ENCODE results near the gene CST7.

CST7 gene, protein sequence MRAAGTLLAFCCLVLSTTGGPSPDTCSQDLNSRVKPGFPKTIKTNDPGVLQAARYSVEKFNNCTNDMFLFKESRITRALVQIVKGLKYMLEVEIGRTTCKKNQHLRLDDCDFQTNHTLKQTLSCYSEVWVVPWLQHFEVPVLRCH

DNA sequence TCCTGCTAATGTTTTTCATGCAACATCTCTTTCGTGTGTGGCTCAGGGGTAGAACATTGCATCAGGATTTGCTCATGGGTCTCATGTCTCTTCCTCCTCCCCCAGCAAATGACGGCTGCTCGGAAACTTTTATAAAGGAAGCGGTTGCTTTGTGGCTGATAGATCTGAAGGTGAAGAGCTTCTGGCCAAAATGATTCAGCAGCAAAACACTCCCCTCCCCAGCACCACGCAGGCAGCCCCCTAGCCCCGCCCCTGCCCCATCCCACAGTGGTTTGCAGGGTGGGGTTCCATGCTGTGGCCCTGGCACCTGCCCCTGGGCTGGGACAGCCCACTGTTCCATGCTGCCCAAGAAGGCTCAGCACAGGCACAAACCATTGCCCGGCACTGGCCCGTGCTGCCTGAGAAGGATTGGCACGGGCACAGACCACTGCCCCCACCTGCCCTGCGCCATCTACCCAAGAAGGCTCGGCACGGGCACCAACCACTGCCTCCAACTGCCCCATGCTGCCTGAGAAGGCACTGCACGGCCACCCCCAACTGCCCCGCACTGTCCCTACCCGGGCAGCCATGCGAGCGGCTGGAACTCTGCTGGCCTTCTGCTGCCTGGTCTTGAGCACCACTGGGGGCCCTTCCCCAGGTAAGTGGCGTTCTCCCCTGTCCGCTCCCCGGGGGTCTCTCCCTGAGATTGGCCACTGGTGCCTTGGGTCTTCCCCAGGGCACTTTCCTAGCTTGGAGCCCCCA, at the start of gene CST7:
CST7 (plus strand) TSS at position 331 of the 741 bp plus-strand sequence; CDS start at position 568, 237 bp downstream.
- H3K4me3 ChIP-seq (ENCODE audit: low read depth, low read length), result no peak within 1 kb of the TSS
- TF ChIP-seq, protein P1, sequence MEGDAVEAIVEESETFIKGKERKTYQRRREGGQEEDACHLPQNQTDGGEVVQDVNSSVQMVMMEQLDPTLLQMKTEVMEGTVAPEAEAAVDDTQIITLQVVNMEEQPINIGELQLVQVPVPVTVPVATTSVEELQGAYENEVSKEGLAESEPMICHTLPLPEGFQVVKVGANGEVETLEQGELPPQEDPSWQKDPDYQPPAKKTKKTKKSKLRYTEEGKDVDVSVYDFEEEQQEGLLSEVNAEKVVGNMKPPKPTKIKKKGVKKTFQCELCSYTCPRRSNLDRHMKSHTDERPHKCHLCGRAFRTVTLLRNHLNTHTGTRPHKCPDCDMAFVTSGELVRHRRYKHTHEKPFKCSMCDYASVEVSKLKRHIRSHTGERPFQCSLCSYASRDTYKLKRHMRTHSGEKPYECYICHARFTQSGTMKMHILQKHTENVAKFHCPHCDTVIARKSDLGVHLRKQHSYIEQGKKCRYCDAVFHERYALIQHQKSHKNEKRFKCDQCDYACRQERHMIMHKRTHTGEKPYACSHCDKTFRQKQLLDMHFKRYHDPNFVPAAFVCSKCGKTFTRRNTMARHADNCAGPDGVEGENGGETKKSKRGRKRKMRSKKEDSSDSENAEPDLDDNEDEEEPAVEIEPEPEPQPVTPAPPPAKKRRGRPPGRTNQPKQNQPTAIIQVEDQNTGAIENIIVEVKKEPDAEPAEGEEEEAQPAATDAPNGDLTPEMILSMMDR (IDR thresholded peaks at IDR 0.05; ENCODE audit: low read depth, low read length), result no peak

DNA sequence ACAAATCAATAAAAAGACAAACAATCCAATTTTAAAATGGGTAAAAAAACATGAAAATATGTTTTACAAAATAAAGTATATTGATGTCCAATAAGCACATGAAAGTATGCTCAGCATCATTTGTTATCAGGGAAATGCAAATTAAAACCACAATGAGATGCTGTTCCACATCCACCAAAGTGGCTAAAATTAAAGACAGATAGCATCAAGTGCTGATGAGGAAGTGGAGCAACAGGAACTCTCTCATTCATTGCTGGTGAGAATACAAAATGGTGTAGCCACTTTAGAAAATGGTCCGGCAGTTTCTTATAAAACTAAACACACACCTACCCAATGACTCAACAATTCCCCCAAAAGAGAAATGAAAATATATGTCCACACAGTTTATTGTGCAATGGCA, 42.3 kb upstream of the CST7 start:
- TF ChIP-seq, protein P1 (IDR thresholded peaks at IDR 0.05; ENCODE audit: low read depth, low read length), result no peak
- no peak overlapping the region for H3K4me3 ChIP-seq (ENCODE audit: low read depth, low read length)

DNA sequence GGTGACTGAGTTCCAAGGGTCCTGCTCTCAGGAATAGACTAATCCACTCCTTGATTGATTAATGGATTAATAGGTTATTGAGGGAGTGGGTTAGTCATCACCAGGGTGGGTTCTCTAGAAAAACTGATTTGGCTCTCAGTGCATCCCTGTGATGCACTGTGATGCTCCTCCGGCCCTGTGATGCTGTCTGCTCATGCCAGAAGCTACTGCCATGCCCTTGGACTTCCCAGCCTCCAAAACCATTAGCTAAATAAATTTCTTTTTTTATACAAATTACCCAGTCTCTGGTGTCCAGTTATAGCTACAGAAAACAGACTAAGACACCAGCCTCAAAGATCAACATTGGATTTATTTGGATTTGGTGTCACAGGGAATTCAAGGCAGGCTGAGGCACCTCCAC, 40.4 kb upstream of the CST7 start:
- TF ChIP-seq, protein P1 (IDR thresholded peaks at IDR 0.05; ENCODE audit: low read depth, low read length), result no peak
- H3K4me3 ChIP-seq (ENCODE audit: low read depth, low read length), result no peak overlapping the region

DNA sequence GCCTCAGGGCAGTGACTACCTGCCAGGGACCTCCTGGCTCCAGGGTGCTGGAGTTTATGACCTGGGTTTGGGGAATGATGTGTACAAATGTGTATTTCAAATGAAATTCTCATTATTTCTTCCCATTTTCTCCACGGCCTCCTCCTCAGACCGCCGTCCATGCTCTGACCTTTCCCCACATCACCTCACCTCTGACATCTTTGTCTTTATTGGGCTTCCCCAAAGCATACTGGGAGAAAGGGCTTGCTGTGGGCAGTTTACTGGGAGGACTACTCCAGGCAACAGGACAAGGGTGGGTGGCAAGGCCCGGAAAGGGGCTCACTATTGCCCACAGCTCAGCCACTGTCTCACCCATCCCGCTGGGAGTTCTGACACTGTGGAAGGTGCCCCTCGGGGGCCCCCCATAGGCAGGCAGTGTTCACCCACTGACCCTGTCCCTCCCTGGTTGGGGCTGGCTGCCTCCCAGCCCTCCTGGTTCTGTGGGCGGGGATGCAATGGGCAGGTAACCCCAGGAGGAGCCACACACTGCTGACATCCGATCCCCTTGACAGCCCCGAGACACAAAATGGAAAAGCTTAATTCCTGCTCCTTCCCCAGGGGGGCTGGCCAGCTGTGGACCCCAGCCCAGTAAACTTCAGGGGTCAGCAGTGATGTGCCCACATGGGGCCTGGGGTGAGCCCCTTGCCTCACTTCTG, 39.8 kb upstream of the CST7 start:
- TF ChIP-seq, protein P1 (IDR thresholded peaks at IDR 0.05; ENCODE audit: low read depth, low read length), result no peak
- H3K4me3 ChIP-seq (ENCODE audit: low read depth, low read length), result no peak overlapping the region

DNA sequence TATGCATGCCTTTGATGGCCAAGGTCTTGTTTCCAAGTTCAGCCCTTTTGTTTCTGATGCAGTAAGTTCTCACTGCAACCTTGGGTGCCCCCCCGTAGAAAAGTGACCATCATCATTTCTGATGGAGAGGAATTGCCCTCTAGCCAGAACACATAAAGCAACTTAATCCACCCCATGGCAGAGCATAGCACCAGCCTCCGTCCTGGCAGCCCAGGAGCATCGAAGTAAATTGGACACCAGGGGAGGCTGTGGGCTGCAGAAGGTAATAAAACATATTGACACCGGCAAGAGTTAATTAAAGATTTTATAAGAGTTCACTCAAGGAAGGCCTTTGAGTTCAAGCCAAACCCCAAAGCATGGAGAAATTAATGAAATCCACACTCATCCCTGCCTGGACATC, 39.2 kb upstream of the CST7 start:
- H3K4me3 ChIP-seq (ENCODE audit: low read depth, low read length), result no peak overlapping the region

DNA sequence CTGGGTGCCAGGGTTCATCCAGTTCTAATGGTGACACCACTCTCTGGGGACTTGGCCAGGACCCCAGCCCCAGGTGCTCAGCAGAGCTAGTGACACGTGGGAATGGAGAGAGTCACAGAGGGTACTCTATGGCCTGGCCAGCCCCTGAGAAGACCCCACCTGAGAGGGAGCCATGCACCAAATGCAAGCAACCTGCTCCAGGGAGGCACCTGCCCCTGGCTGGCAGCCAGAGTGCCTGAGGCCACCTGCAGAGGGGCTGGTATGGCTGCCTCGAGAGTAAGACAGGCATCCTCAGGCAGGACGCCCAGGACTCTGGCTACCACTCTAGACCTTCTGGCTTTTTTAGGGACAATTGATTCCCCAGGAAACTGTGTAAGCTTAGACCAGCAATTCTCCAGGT, 38.6 kb upstream of the CST7 start:
- TF ChIP-seq, protein P1 (IDR thresholded peaks at IDR 0.05; ENCODE audit: low read depth, low read length), result no peak
- no peak overlapping the region for H3K4me3 ChIP-seq (ENCODE audit: low read depth, low read length)

More for the DNA sequence above, 39.2 kb upstream of the CST7 start:
- TF ChIP-seq, protein P1 (IDR thresholded peaks at IDR 0.05; ENCODE audit: low read depth, low read length), result no peak

DNA sequence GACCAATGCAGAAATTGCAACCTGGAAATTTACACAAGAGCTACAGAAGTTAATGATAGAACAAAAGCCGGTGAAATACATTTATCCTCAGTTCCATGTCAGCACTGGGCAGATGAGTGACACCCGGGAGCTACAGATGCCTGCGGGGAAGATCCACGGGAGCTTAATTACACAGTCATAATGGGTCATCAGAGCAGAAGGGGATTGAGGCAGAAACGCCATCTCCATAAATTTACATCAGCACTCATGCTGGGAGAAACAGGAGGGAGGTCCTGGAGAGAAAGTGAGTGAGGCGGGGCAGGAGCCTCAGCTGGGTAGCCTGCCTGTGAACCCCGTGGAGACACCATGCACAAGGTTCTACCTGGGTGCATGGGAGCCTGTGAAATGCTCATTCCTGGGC, 37.6 kb upstream of the CST7 start:
- TF ChIP-seq, protein P1 (IDR thresholded peaks at IDR 0.05; ENCODE audit: low read depth, low read length), result no peak

More for the DNA sequence above, 37.6 kb upstream of the CST7 start:
- no peak overlapping the region for H3K4me3 ChIP-seq (ENCODE audit: low read depth, low read length)
